Dendritic cell treated with granulocyte-macrophage colony-stimulating factor and Interleukin-4, amounts not matched to agents 40 ng/mL and 50 ng/mL, for 4 days (primary cell): Measurements from ENCODE around the gene PELI1.

ENCODE experiments used
- H3K27ac Mint-ChIP-seq: one replicate; pipeline ENCODE4 v1.8.0; 2022; ENCODE audit warnings: mild to moderate bottlenecking, mixed read lengths
- H3K27me3 Mint-ChIP-seq: one replicate; pipeline ENCODE4 v1.8.0; 2022; ENCODE audit warnings: mild to moderate bottlenecking, mixed read lengths
- H3K36me3 Mint-ChIP-seq: one replicate; pipeline ENCODE4 v1.8.0; 2022; ENCODE audit warnings: low read depth, mixed read lengths
- H3K4me1 Mint-ChIP-seq: one replicate; pipeline ENCODE4 v1.8.0; 2022; ENCODE audit warnings: low read depth, mixed read lengths
- H3K4me3 Mint-ChIP-seq: one replicate; pipeline ENCODE4 v1.8.0; 2022; ENCODE audit warnings: mild to moderate bottlenecking, moderate library complexity, mixed read lengths
- H3K9me3 Mint-ChIP-seq: one replicate; pipeline ENCODE4 v1.8.0; 2022; ENCODE audit warnings: mixed read lengths
- intact Hi-C: fragments of 100-400 bp; cut with micrococcal nuclease; formaldehyde crosslinking; loops from one replicate; pipeline ENCODE4 v1.15.0; 2022

The PELI1 gene

DNA sequence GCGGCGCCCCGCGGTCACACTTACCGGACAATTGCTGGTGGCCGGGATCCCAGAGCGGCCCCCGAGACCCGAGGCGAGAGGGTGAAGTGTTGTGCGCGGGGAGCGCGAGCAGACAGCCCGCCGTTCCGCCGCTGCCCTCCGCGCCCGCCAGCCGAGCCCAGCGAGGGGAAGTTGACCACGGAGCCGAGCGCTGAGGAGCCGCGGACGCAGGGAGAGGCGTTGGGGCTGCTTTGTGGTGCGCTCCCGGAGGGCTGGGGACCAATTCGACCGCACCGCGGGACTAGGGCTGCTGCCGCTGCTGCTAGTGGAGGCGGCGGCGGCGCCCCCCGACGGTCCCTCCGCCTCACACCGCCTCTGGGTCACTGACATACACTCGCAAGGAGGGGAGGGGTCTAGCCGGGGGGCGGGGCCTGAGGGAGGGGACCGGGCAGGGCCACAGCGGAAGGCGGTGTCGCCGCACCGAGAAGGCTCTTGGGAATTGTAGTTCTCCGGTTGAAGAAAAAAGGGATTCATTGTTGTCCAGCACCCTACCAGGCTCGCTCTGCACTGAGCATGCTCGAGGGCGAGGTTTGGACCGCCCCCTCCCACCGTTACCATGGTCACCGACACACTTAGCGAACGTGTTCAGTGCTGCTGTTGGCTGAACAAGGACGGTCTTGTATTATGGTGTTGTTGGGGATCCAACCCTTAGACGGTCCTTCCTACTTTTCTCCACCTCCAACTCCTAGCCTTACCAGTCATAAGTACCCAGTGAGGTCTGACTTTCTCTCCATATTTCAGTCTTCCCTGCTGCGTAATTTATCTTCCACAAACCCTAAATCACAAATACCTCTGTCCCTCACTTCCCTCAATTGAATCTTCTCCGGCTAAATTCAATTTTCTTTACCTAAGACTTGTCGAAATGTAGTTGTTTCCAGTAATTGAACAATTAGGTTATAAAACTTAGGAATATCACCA is at the start of gene PELI1:
Gene PELI1, minus strand, starts transcription at position 364 of the 957 bp plus-strand sequence. CDS start 36,110 bp downstream, outside the sequence.
- Mint-ChIP-seq H3K9me3 (no peaks in the 10 kb centered on the region), H3K4me3 (peak within 1 kb of the TSS; percentile 87), H3K36me3 (peaks cover 12% of the 10 kb centered on the region), H3K27ac (peak within 1 kb of the TSS; percentile 93), H3K4me1 (peaks cover 26% of the 10 kb centered on the region), H3K27me3 (no peaks in the 10 kb centered on the region)
- intact Hi-C loops: loop anchor here (1.0 to 5.0 kb wide), 4 partner anchors 48 to 302 kb away; partner anchors contain the start of gene UGP2

DNA sequence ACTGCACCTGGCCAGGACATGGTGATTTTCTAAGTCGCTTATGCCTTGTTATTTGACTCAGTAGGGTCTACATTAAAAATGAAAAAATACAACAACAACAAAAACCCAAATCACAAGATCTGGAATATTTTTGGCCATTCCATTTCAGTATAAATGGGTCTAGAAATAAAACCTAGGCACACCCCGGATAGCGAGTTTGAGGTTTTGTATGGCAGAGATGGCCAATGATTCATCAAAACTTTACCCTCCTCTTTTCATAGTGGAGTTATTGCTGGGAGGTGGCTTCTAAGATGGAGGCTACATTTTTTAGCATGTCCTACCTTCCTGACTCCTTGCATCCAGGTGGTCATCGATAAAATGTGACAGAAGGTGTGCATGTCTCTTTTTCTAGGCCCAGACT is 49.3 kb upstream of the PELI1 start:
- Mint-ChIP-seq H3K9me3 (peaks cover 9% of the 10 kb centered on the region), H3K4me1 (peaks cover 47% of the 10 kb centered on the region), H3K27ac (no peak overlapping the region), H3K36me3 (no peaks in the 10 kb centered on the region), H3K27me3 (no peaks in the 10 kb centered on the region), H3K4me3 (no peak overlapping the region)
- intact Hi-C loops: loop anchor here (5.0 kb wide), 1 partner anchor 51 kb away; the partner anchor contains the start of gene PELI1

GRCh38 chr2:64192664-64193105 is 48.5 kb upstream of the PELI1 start:
- Mint-ChIP-seq H3K4me1 (peaks cover 50% of the 10 kb centered on the region), H3K36me3 (no peaks in the 10 kb centered on the region), H3K9me3 (peaks cover 9% of the 10 kb centered on the region), H3K4me3 (peak overlapping the region; percentile 9), H3K27me3 (no peaks in the 10 kb centered on the region), H3K27ac (peak overlapping the region; percentile 88)
- intact Hi-C loops: loop anchor here (1.0 to 5.0 kb wide), 2 partner anchors 12 to 50 kb away; partner anchors contain the start of gene PELI1

DNA sequence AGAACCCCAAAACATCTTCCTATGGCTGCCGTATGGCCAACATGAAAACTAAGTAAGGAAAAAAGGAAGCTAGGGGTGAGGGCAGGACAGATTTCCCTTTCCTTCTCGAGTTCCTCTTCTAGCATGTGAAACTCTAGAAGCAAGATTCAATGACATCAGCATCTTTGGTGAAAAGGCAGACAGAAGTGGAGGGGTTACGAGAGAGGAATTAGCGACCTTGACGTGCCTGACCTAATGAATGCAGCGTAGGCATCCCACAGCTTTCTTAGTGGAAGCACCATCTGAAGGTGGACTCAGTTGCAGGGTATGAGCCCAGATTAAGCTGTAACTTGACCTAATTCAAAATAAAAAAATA is 47.9 kb upstream of the PELI1 start:
- Mint-ChIP-seq H3K27me3 (no peaks in the 10 kb centered on the region), H3K36me3 (no peaks in the 10 kb centered on the region), H3K9me3 (peaks cover 9% of the 10 kb centered on the region), H3K4me3 (peak overlapping the region; percentile 17), H3K27ac (peak overlapping the region; percentile 88), H3K4me1 (peaks cover 54% of the 10 kb centered on the region)
- intact Hi-C loops: loop anchor here (1.0 to 5.0 kb wide), 2 partner anchors 12 to 50 kb away; partner anchors contain the start of gene PELI1

- Mint-ChIP-seq H3K4me1 (peaks cover 63% of the 10 kb centered on the region), H3K4me3 (no peak overlapping the region), H3K27me3 (no peaks in the 10 kb centered on the region), H3K27ac (peak overlapping the region; percentile 37), H3K9me3 (peaks cover 9% of the 10 kb centered on the region), H3K36me3 (no peaks in the 10 kb centered on the region)
- intact Hi-C loops: no loop called here
Observed at GRCh38 chr2:64189586-64189985, 45.4 kb upstream of the PELI1 start.

- Mint-ChIP-seq H3K9me3 (peaks cover 9% of the 10 kb centered on the region), H3K4me3 (no peak overlapping the region), H3K27me3 (no peaks in the 10 kb centered on the region), H3K36me3 (no peaks in the 10 kb centered on the region), H3K4me1 (peaks cover 62% of the 10 kb centered on the region), H3K27ac (peak overlapping the region; percentile 37)
- intact Hi-C loops: no loop called here
Observed at GRCh38 chr2:64189167-64189566, 44.9 kb upstream of the PELI1 start.

DNA sequence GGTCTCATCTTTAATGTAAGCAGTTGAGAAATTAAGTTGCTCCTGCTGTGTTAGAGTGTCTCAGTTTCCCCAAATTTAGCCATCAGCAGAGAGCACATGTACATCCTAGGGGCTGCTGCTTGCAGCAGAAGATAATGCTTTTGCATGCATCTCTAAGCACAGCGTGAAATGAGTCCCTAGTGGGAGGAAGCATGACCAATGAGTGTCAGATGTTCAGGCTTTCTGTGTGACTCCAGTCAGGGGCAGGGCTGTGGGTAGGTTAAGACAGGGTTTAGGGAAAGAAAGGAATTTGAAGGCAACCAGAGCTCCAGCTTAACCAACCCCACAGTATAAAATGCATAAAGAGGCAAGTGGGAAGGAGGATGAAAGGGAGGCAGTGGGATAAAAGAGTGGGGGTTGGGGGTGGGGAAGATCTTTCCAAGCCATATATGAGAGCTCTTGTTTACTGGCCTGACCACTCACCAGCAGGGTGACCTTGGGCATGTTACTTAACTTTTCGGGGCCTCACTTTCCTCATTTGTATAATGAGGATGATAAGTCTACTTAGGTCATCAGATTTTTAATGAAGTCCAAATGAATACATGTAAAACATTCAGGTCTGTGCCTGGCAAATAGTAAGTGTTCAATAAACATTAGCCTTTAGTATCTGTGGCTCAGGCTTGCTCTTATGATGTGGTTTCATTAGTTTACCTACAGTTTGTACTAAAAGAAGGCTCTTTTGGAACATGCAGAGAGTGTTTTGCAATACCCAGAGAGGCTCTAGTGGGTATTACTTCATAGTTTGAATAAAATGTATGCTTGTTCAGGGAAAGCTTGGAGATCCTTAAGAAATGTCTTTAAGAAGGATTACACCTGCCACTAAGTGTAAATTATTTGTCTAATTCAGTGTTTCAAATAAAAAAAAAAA is 42.7 kb upstream of the PELI1 start:
- Mint-ChIP-seq H3K4me3 (no peak overlapping the region), H3K36me3 (no peaks in the 10 kb centered on the region), H3K27ac (no peak overlapping the region), H3K27me3 (no peaks in the 10 kb centered on the region), H3K4me1 (peaks cover 45% of the 10 kb centered on the region), H3K9me3 (peaks cover 9% of the 10 kb centered on the region)
- intact Hi-C loops: no loop called here

- no peaks in the 10 kb centered on the region for H3K9me3 Mint-ChIP-seq
- no peaks in the 10 kb centered on the region for H3K27me3 Mint-ChIP-seq
- H3K4me3 Mint-ChIP-seq: no peak overlapping the region
- intact Hi-C loops: no loop called here
- H3K27ac Mint-ChIP-seq: no peak overlapping the region
- H3K36me3 Mint-ChIP-seq: no peaks in the 10 kb centered on the region
- H3K4me1 Mint-ChIP-seq: peaks cover 6% of the 10 kb centered on the region
Observed at GRCh38 chr2:64179582-64180321, 35.5 kb upstream of the PELI1 start.

GRCh38 chr2:64177315-64177714 is 33.1 kb upstream of the PELI1 start:
- H3K27ac Mint-ChIP-seq: no peak overlapping the region
- no peaks in the 10 kb centered on the region for H3K9me3 Mint-ChIP-seq
- H3K36me3 Mint-ChIP-seq: no peaks in the 10 kb centered on the region
- no peaks in the 10 kb centered on the region for H3K27me3 Mint-ChIP-seq
- intact Hi-C loops: no loop called here
- H3K4me3 Mint-ChIP-seq: no peak overlapping the region
- H3K4me1 Mint-ChIP-seq: peaks cover 6% of the 10 kb centered on the region

DNA sequence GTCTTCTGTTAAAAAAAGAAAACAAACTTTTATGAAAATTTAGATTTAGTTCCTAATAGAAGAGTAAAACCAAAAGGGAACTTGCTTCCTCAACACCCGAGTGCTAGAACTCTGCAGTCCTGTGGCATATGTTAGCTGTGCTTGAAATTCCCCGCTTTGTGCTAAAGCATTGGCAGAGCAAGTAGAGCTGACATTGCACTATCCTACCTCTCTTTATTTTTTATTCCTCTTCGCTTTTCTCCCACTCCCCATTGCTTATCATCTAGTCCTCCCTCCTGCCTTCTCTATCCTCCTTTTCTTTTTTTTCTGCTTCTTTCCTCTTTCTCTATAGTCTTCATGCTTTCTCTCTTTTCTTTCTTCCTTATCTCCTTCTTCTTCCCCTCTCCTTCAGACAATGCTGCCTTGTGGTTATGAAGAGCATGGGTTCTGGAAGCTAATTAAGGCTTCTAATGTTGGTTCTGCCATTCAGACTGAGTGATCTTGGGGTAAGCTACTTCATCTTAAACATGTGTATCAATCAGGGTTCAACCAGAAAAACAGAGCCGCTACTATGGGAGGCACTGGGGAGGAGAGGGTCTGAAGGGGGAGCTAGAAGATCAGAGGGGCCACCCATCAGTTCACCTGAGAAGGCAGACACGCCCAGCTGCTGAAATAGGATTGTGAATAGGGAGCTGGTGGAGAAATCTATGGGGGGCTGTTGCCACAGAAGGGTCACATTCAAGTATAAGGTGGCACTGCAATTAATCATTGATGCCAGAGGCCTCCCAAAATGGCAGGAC is 31.4 kb upstream of the PELI1 start:
- intact Hi-C loops: no loop called here
- Mint-ChIP-seq H3K27ac (no peak overlapping the region), H3K9me3 (no peaks in the 10 kb centered on the region), H3K4me3 (no peak overlapping the region), H3K27me3 (no peaks in the 10 kb centered on the region), H3K36me3 (no peaks in the 10 kb centered on the region), H3K4me1 (peaks cover 6% of the 10 kb centered on the region)

DNA sequence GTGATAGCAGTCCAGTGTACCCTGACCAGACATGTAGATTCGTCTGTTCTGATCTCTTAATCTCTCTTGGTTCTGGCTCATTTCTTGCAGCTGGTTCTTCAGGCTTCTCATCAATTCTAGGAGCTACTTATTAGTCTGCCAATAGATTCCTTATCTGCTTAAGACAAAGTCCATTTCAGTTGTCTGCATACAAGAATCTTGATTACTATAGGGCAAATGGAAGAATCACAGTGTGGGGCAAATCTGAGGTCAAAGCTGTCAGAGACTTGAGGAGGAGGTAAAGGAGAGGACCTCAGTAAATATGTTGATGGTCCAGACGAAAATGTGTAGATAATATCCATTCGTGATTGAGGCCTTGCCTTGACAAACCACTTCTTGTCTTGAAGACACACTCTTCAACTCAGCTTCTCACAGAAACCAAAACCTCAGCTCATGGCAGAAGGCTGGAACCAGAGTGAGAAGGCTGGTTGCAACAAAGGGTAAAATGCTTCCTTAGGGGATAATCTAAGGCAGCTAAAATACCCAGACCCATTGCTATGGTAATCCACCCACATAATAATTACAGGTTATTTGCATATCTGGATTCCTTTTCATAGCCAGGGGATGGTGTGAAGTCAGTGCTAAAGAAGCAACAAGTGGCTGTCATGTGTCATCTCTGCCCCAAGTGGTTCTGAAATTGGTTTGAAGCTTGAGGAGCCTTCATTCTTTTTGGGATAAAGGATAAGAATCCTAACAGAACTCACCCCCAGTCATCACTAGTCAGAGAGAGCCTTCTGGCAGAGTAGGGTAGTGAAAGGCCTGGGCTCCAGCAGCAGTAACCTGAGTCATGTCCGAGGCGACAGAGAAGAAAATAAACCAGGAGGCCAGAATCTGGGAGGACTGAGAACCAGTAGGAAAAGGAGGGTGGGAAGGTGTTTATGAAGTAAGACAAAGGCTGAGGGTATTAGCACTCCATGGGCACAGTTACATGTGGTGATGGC is 29.2 kb upstream of the PELI1 start:
- no peak overlapping the region for H3K4me3 Mint-ChIP-seq

DNA sequence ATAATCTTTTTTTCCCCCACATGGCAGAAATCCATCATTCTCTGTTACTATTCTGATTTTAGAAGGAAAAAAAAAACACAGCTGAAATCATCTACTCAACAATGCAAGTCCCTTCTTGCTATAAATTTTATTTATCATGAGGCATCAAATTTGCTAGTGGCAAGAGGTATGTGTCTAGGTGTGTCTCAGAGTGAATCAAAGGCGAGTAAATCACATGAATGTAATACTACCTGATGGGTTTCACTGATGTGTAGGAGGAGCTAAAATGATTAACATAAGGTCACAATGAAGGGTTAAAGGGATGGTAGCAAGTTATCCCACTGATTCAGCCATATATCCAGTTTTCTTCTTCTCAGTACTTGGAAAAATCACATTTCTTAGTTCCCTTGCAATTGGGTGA is 24.5 kb upstream of the PELI1 start:
- Mint-ChIP-seq H3K27me3 (peaks cover 2% of the 10 kb centered on the region), H3K4me3 (no peak overlapping the region), H3K9me3 (no peaks in the 10 kb centered on the region), H3K36me3 (no peaks in the 10 kb centered on the region), H3K27ac (no peak overlapping the region), H3K4me1 (no peaks in the 10 kb centered on the region)
- intact Hi-C loops: no loop called here

More for the DNA sequence above, 29.2 kb upstream of the PELI1 start:
- Mint-ChIP-seq H3K27me3 (no peaks in the 10 kb centered on the region), H3K4me1 (peaks cover 6% of the 10 kb centered on the region), H3K9me3 (no peaks in the 10 kb centered on the region), H3K27ac (no peak overlapping the region), H3K36me3 (no peaks in the 10 kb centered on the region)
- intact Hi-C loops: no loop called here
